Astrocyte (in vitro differentiated cells and primary cell): ENCODE measurements around the gene TGM5. TPM values are rescaled to one million over a fixed set of nuclear protein-coding genes. Genes with fewer than 3 reads are reported as not detected.

Experiments
- DNase-seq: peaks from one replicate; pipeline ENCODE4 v3.0.0-alpha.2; 2010; ENCODE audit warnings: low read depth
- FAIRE-seq: peaks from 2 replicates; lab custom pipeline; 2011; peaks lifted over from hg19 to GRCh38; lab: Jason Lieb, UNC
- H2AFZ ChIP-seq: 2 replicates; pipeline ENCODE4 v1.6.0; 2012; ENCODE audit warnings: low read depth, low read length, inconsistent platforms
- H3K27ac ChIP-seq: 2 replicates; pipeline ENCODE4 v1.5.1; 2011; ENCODE audit warnings: low read depth, low read length, inconsistent platforms
- H3K27me3 ChIP-seq: 2 replicates; pipeline ENCODE4 v1.6.0; 2011; ENCODE audit warnings: low read length, inconsistent platforms; ENCODE audit not compliant: insufficient read depth
- H3K36me3 ChIP-seq: 2 replicates; pipeline ENCODE4 v1.5.1; 2011; ENCODE audit warnings: low read length, inconsistent platforms; ENCODE audit not compliant: insufficient read depth
- H3K4me1 ChIP-seq: 2 replicates; pipeline ENCODE4 v1.5.1; 2011; ENCODE audit warnings: low read length, inconsistent platforms; ENCODE audit not compliant: insufficient read depth
- H3K4me2 ChIP-seq: 2 replicates; pipeline ENCODE4 v1.6.0; 2012; ENCODE audit warnings: low read length, inconsistent platforms
- H3K4me3 ChIP-seq: 2 replicates; pipeline ENCODE4 v1.5.1; 2011; ENCODE audit warnings: low read depth, mild to moderate bottlenecking, low read length, inconsistent platforms; ENCODE audit not compliant: insufficient read depth
- H3K79me2 ChIP-seq: 2 replicates; pipeline ENCODE4 v1.6.0; 2012; ENCODE audit warnings: mild to moderate bottlenecking, low read length, inconsistent platforms; ENCODE audit not compliant: insufficient read depth
- H3K9ac ChIP-seq: 2 replicates; pipeline ENCODE4 v1.6.0; 2012; ENCODE audit warnings: mild to moderate bottlenecking, low read length, inconsistent platforms
- H3K9me3 ChIP-seq: 2 replicates; pipeline ENCODE4 v1.5.1; 2012; ENCODE audit warnings: low read depth, mild to moderate bottlenecking, low read length, inconsistent platforms; ENCODE audit not compliant: insufficient read depth
- H4K20me1 ChIP-seq: 2 replicates; pipeline ENCODE4 v1.6.0; 2012; ENCODE audit warnings: low read length, inconsistent platforms; ENCODE audit not compliant: insufficient read depth
- H3K27ac Mint-ChIP-seq: one replicate; pipeline ENCODE4 v1.8.0; 2021; ENCODE audit warnings: mild to moderate bottlenecking, mixed read lengths; ENCODE audit not compliant: unreplicated experiment
- H3K27me3 Mint-ChIP-seq: one replicate; pipeline ENCODE4 v1.8.0; 2021; ENCODE audit warnings: low read depth, mixed read lengths; ENCODE audit not compliant: unreplicated experiment
- H3K36me3 Mint-ChIP-seq: one replicate; pipeline ENCODE4 v1.8.0; 2021; ENCODE audit warnings: low read depth, mixed read lengths; ENCODE audit not compliant: unreplicated experiment
- H3K4me1 Mint-ChIP-seq: one replicate; pipeline ENCODE4 v1.8.0; 2021; ENCODE audit warnings: low read depth, mixed read lengths; ENCODE audit not compliant: unreplicated experiment
- H3K4me3 Mint-ChIP-seq: one replicate; pipeline ENCODE4 v1.8.0; 2021; ENCODE audit warnings: mild to moderate bottlenecking, moderate library complexity, mixed read lengths; ENCODE audit not compliant: unreplicated experiment
- H3K9me3 Mint-ChIP-seq: one replicate; pipeline ENCODE4 v1.8.0; 2021; ENCODE audit warnings: mild to moderate bottlenecking, mixed read lengths; ENCODE audit not compliant: unreplicated experiment
- CTCF ChIP-seq: IDR thresholded peaks from 2 replicates; pipeline ENCODE4 v1.5.1; 2011; ENCODE audit warnings: low read depth, mild to moderate bottlenecking, inconsistent platforms, low read length, moderate library complexity; ENCODE audit not compliant: insufficient read depth
- EZH2 ChIP-seq: IDR thresholded peaks from 2 replicates; pipeline ENCODE4 v1.6.1; 2012; ENCODE audit warnings: mild to moderate bottlenecking, low read length, inconsistent platforms; ENCODE audit not compliant: insufficient read depth
- total RNA-seq: library from RNA; stranded (reverse); gene quantifications from 2 replicates; pipeline ENCODE4 v1.2.1, GENCODE V29; 2021

Gene TGM5
- total RNA-seq, 1 donor from 2014 or later, result 0.16 TPM

GRCh38 chr15:43209059-43209824 lies 57.5 kb downstream of the TGM5 start:
- Mint-ChIP-seq H3K27ac (no peak overlapping the region), H3K4me3 (no peak overlapping the region), H3K4me1 (peaks cover 1% of the 10 kb centered on the region), H3K27me3 (peaks cover 77% of the 10 kb centered on the region), H3K9me3 (no peaks in the 10 kb centered on the region), H3K36me3 (peaks cover 5% of the 10 kb centered on the region)
- no peak for FAIRE-seq
- TF ChIP-seq CTCF, result no peak
- no peak for TF ChIP-seq EZH2
- no peak overlapping the region for H3K9ac ChIP-seq
- H2AFZ ChIP-seq, result no peak overlapping the region
- DNase-seq, result no peak
- no peaks in the 10 kb centered on the region for H3K36me3 ChIP-seq
- no peak overlapping the region for H3K4me3 ChIP-seq
- no peak overlapping the region for H3K4me2 ChIP-seq
- no peak overlapping the region for H3K27ac ChIP-seq
- no peaks in the 10 kb centered on the region for H4K20me1 ChIP-seq
- peaks cover 33% of the 10 kb centered on the region for H3K27me3 ChIP-seq
- H3K79me2 ChIP-seq, result no peaks in the 10 kb centered on the region
- H3K4me1 ChIP-seq, result no peaks in the 10 kb centered on the region
- no peaks in the 10 kb centered on the region for H3K9me3 ChIP-seq

GRCh38 chr15:43208052-43209002 lies 58.4 kb downstream of the TGM5 start:
- Mint-ChIP-seq H3K4me3 (no peak overlapping the region), H3K27ac (no peak overlapping the region), H3K27me3 (peaks cover 76% of the 10 kb centered on the region), H3K9me3 (no peaks in the 10 kb centered on the region), H3K4me1 (peaks cover 1% of the 10 kb centered on the region), H3K36me3 (peaks cover 5% of the 10 kb centered on the region)
- Histone ChIP-seq H3K4me1 (no peaks in the 10 kb centered on the region), H3K9ac (no peak overlapping the region), H3K36me3 (no peaks in the 10 kb centered on the region), H2AFZ (no peak overlapping the region), H3K4me3 (no peak overlapping the region), H3K27ac (no peak overlapping the region), H3K79me2 (no peaks in the 10 kb centered on the region), H3K27me3 (peaks cover 33% of the 10 kb centered on the region), H3K9me3 (no peaks in the 10 kb centered on the region), H4K20me1 (no peaks in the 10 kb centered on the region), H3K4me2 (no peak overlapping the region)
- FAIRE-seq, result no peak
- DNase-seq, result no peak
- TF ChIP-seq EZH2 (no peak), CTCF (no peak)
